Lung (tissue), 12 donors: ENCODE results near the gene COX11. TPM values are rescaled to one million over a fixed set of nuclear protein-coding genes. Genes with fewer than 3 reads are reported as not detected.

Experiments used
- ATAC-seq: fragments of 200-7000 bp; cut with Tn5 transposase; one replicate; pipeline ENCODE4 v1.9.1; 2020; ENCODE audit warnings: moderate number of reproducible peaks; ENCODE audit not compliant: insufficient read depth, low FRiP score
- DNase-seq, 3 donors: peaks; one replicate each; pipeline ENCODE4 v3.0.0-alpha.2; 2013 to 2017
- H3K27ac ChIP-seq, 2 donors: one replicate each; pipeline ENCODE4 v1.5.1; 2013; ENCODE audit warnings: mild to moderate bottlenecking in 2 of 2, moderate library complexity in 2 of 2, control low read depth in 1 of 2, inconsistent platforms in 1 of 2, low read depth in 1 of 2, low read length in 1 of 2
- H3K27me3 ChIP-seq, 3 donors: one replicate each; pipeline ENCODE4 v1.5.1; 2013; ENCODE audit warnings: low read length in 2 of 3; ENCODE audit not compliant: control insufficient read depth in 3 of 3, insufficient read depth in 3 of 3
- H3K36me3 ChIP-seq, 4 donors: one replicate each; pipeline ENCODE4 v1.5.1; 2013; ENCODE audit warnings: low read length in 4 of 4, mild to moderate bottlenecking in 1 of 4, moderate library complexity in 1 of 4; ENCODE audit not compliant: control insufficient read depth in 4 of 4, insufficient read depth in 4 of 4
- H3K4me1 ChIP-seq, 5 donors: one replicate each; pipeline ENCODE4 v1.5.1; 2013; ENCODE audit warnings: low read length in 5 of 5, mild to moderate bottlenecking in 2 of 5, moderate library complexity in 1 of 5; ENCODE audit not compliant: control insufficient read depth in 5 of 5, insufficient read depth in 5 of 5
- H3K4me3 ChIP-seq: one replicate; pipeline ENCODE4 v1.5.1; 2013; ENCODE audit warnings: mild to moderate bottlenecking, control low read depth, moderate library complexity
- H3K9ac ChIP-seq, 2 donors: one replicate each; pipeline ENCODE4 v1.5.1; 2013; ENCODE audit warnings: low read length in 2 of 2, control low read depth in 1 of 2; ENCODE audit not compliant: insufficient read depth in 1 of 2
- H3K9me3 ChIP-seq, 4 donors: one replicate each; pipeline ENCODE4 v1.5.1; 2013; ENCODE audit warnings: low read length in 3 of 4, mild to moderate bottlenecking in 1 of 4, moderate library complexity in 1 of 4; ENCODE audit not compliant: control insufficient read depth in 4 of 4, insufficient read depth in 3 of 4
- WGBS, 2 donors: extraction: QIAGEN DNeasy Blood & Tissue Kit; methylation state at CpG; one replicate each; pipeline ENCODE4 v1.1.7; 2013; 5-methylcytosine and 5-hydroxymethylcytosine counted together
- polyA plus RNA-seq, 2 donors: library from polyadenylated mRNA; stranded (reverse); fragments of 200-250 nt; gene quantifications; one replicate each; pipeline ENCODE4 v1.2.1, GENCODE V29; 2013
- total RNA-seq, 2 donors: library from RNA; depleted of rRNA in 1 of 2; stranded (reverse); fragments of >200 nt in 1 of 2; gene quantifications; one replicate each; pipeline ENCODE4 v1.2.1, GENCODE V29; 2014 to 2021
- TF ChIP-seq, protein P1 (sequence below): IDR thresholded peaks from 2 replicates; pipeline ENCODE4 v1.5.1; 2012; ENCODE audit warnings: mild to moderate bottlenecking; ENCODE audit errors: control extremely low read depth, extremely low read depth
- donor health status: control.
- donor health status: control.
- donor health status: Bipolar disorder and iron deficiency.
- donor health status: healthy.
- donor health status: DM: yes; HTN: yes; CAD: no.

Gene COX11
- total and polyA plus RNA-seq, 4 donors, result 21.8 to 44.6 (median 34.4) TPM

GRCh38 chr17:54976316-54976715 lies 7.9 kb upstream of the COX11 start:
- TF ChIP-seq, protein P1, sequence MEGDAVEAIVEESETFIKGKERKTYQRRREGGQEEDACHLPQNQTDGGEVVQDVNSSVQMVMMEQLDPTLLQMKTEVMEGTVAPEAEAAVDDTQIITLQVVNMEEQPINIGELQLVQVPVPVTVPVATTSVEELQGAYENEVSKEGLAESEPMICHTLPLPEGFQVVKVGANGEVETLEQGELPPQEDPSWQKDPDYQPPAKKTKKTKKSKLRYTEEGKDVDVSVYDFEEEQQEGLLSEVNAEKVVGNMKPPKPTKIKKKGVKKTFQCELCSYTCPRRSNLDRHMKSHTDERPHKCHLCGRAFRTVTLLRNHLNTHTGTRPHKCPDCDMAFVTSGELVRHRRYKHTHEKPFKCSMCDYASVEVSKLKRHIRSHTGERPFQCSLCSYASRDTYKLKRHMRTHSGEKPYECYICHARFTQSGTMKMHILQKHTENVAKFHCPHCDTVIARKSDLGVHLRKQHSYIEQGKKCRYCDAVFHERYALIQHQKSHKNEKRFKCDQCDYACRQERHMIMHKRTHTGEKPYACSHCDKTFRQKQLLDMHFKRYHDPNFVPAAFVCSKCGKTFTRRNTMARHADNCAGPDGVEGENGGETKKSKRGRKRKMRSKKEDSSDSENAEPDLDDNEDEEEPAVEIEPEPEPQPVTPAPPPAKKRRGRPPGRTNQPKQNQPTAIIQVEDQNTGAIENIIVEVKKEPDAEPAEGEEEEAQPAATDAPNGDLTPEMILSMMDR, result no peak
- ATAC-seq (no peak), DNase-seq (no peak)
- H3K9me3 ChIP-seq, result peaks cover 0 to 7% (median 2%) of the 10 kb centered on the region in 4 donors
- H3K4me1 ChIP-seq, result peaks cover 0 to 7% (median 2%) of the 10 kb centered on the region in 5 donors
- H3K36me3 ChIP-seq, result no peaks in the 10 kb centered on the region
- 93 to 98% methylated on average over 3 of the region's 3 CpGs for WGBS, 2 donors
- no peak overlapping the region for H3K9ac ChIP-seq
- H3K27ac ChIP-seq, result no peak overlapping the region
- H3K4me3 ChIP-seq, result no peak overlapping the region
- no peaks in the 10 kb centered on the region for H3K27me3 ChIP-seq

GRCh38 chr17:54974759-54975158 lies 6.3 kb upstream of the COX11 start:
- TF ChIP-seq, protein P1, result no peak
- H3K9ac ChIP-seq, result no peak overlapping the region
- H3K4me1 ChIP-seq, result peaks cover 2 to 11% (median 2%) of the 10 kb centered on the region in 5 donors
- 90 to 93% methylated on average over 3 of the region's 3 CpGs for WGBS, 2 donors
- no peak overlapping the region for H3K27ac ChIP-seq
- no peak overlapping the region for H3K4me3 ChIP-seq
- ATAC-seq, result no peak
- H3K36me3 ChIP-seq, result no peaks in the 10 kb centered on the region
- DNase-seq, result no peak
- no peaks in the 10 kb centered on the region for H3K27me3 ChIP-seq
- H3K9me3 ChIP-seq, result no peaks in the 10 kb centered on the region

GRCh38 chr17:54972406-54973138 lies 4.1 kb upstream of the COX11 start:
- TF ChIP-seq, protein P1, result no peak
- Histone ChIP-seq H3K4me3 (no peak overlapping the region), H3K9ac (no peak overlapping the region), H3K9me3 (no peaks in the 10 kb centered on the region), H3K4me1 (peaks cover under 1 to 11% (median 5%) of the 10 kb centered on the region in 5 donors), H3K36me3 (peaks cover 0 to 5% (median 0%) of the 10 kb centered on the region in 4 donors), H3K27me3 (no peaks in the 10 kb centered on the region), H3K27ac (no peak overlapping the region)
- WGBS, 2 donors, result 78 to 82% methylated on average over 3 of the region's 3 CpGs
- DNase-seq (no peak), ATAC-seq (no peak)

- ATAC-seq (no peak), DNase-seq (no peak)
- no peak overlapping the region for H3K9ac ChIP-seq
- WGBS, 2 donors, result 76 to 95% methylated on average over 3 of the region's 3 CpGs
- TF ChIP-seq, protein P1, result no peak
- H3K4me1 ChIP-seq, result peaks cover 2 to 15% (median 8%) of the 10 kb centered on the region in 5 donors
- no peak overlapping the region for H3K27ac ChIP-seq
- peaks cover 0 to 5% (median 0%) of the 10 kb centered on the region in 4 donors for H3K36me3 ChIP-seq
- H3K27me3 ChIP-seq, result no peaks in the 10 kb centered on the region
- no peaks in the 10 kb centered on the region for H3K9me3 ChIP-seq
- H3K4me3 ChIP-seq, result no peak overlapping the region
Observed at GRCh38 chr17:54971901-54972300, 3.4 kb upstream of the COX11 start.
